ENCODE results near the gene TSPAN17.

Gene TSPAN17

DNA sequence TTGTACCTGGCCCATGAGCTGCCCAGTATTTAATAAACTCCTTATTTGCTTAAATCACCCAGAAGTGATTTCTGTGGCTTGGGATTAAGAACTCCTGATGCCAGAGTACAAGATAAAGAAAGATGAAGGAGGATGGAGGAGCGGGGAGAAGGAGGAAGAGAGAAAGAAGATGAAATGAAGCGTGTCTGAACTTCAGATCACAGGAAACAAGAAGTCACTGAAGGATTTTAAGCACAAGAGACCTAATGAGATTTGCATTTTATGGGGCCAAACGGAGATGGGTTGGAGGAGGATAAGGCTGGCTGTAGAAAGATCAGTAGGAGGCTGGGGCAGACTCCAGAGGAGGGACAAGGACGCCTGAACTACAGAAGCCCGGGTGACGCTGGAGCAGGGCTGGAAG is 13.7 kb upstream of the TSPAN17 start:
- H3K4me3 ChIP-seq (ENCODE audit: low read depth, low read length): no peak overlapping the region
- TF ChIP-seq, protein P1, sequence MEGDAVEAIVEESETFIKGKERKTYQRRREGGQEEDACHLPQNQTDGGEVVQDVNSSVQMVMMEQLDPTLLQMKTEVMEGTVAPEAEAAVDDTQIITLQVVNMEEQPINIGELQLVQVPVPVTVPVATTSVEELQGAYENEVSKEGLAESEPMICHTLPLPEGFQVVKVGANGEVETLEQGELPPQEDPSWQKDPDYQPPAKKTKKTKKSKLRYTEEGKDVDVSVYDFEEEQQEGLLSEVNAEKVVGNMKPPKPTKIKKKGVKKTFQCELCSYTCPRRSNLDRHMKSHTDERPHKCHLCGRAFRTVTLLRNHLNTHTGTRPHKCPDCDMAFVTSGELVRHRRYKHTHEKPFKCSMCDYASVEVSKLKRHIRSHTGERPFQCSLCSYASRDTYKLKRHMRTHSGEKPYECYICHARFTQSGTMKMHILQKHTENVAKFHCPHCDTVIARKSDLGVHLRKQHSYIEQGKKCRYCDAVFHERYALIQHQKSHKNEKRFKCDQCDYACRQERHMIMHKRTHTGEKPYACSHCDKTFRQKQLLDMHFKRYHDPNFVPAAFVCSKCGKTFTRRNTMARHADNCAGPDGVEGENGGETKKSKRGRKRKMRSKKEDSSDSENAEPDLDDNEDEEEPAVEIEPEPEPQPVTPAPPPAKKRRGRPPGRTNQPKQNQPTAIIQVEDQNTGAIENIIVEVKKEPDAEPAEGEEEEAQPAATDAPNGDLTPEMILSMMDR (IDR thresholded peaks at IDR 0.05; ENCODE audit: borderline replicate concordance, insufficient read depth, low read depth, low read length): no peak

DNA sequence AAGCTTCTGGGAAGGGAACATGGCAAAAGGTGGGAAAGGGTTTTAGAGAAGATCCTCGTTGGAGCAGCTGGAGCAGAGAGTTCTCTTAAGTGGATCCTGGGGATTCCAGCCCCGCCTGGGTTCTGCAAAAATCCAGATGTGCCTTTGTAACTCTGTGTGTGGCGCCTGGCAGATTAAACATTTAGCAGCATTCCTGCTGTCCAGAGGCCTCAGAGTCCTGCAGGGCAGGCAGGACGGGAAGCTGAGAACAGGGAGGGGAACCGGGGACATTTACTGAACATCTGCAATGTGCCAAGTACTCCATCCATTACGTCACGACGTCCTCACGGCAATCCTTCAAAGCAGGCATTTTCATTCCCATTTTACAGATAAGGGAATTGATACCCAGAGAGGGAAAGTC is 10.9 kb upstream of the TSPAN17 start:
- H3K4me3 ChIP-seq (ENCODE audit: low read depth, low read length): no peak overlapping the region
- TF ChIP-seq, protein P1 (IDR thresholded peaks at IDR 0.05; ENCODE audit: borderline replicate concordance, insufficient read depth, low read depth, low read length): no peak

DNA sequence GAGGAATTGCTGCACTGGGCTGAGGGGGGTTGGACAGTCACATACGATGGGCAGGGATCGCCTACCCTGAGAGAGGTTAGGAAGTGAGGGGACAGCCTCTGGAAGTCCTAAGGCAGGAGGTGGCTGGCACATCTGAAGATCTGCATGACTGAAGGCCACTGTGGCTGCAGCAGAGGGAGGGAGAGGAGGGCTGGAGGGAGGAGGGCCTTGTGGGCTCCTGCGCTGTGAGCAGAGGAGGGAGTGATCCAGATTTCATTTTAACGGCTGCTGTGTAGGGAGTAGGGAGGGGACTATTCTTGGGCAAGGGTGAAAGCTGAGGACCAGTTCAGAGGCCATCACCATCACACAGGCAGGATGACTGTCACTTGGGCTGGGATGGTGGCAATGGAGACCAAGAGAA is 9.7 kb upstream of the TSPAN17 start:
- H3K4me3 ChIP-seq (ENCODE audit: low read depth, low read length): no peak overlapping the region
- TF ChIP-seq, protein P1 (IDR thresholded peaks at IDR 0.05; ENCODE audit: borderline replicate concordance, insufficient read depth, low read depth, low read length): no peak

DNA sequence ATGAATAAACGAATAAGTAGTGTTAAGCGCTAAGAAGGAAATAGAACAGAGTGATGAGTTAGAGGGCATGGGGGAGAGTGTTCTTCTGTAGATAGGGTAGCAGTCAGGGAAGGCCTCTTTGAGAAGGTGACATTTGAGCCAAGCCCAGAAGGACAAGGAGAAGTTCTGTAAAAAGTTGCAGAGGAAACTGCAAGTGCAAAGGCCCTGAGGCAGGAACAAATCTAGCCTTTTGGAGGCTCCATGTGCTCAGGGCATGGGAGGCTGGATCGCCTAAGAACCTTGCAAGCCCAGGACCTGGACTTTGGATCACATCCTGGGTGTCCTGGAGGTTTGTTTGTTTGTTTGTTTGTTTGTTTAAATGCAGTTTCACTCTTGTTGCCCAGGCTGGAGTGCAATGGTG is 8.8 kb upstream of the TSPAN17 start:
- H3K4me3 ChIP-seq (ENCODE audit: low read depth, low read length): no peak overlapping the region
- TF ChIP-seq, protein P1 (IDR thresholded peaks at IDR 0.05; ENCODE audit: borderline replicate concordance, insufficient read depth, low read depth, low read length): no peak

DNA sequence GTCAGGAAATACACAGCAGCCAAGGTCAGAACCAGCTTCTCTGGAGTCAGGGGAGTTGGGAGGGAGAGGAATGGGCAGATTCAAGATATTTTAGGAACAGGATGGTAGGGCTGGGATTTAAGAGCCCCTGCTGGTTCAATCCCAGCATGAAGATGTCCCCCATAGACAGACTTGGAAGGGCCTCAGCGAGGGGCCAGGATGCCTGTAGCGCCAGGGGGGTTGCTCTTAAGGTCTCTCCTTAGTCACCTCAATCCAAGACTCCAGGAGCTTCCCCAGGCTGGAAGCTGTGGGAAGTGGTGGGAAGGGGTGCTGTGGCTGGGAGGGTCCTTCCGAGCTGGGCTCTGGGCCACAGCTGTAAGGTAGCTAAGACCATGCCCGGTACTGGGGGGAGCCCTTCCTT is 8.1 kb upstream of the TSPAN17 start:
- no peak overlapping the region for H3K4me3 ChIP-seq (ENCODE audit: low read depth, low read length)
- TF ChIP-seq, protein P1 (IDR thresholded peaks at IDR 0.05; ENCODE audit: borderline replicate concordance, insufficient read depth, low read depth, low read length): no peak

DNA sequence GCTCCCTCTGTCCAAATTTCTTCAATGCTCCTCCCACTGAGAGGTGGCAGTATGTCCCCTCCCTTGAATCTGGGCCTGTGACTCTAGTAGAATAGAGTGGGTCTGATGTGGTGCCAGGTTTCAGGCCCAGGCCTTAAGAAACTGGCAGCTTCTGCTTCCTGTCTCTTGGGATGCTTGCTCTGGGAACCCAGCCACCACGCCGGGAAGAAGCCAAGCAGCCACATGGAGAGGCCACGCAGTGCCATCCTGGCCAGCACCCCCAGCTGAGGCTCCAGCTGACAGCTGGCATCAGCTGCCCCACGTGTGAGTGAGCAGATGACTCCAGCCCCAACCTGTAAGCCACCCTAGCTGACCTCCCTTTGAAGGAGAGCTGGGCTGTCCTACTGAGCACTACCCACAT is 7.3 kb upstream of the TSPAN17 start:
- TF ChIP-seq, protein P1 (IDR thresholded peaks at IDR 0.05; ENCODE audit: borderline replicate concordance, insufficient read depth, low read depth, low read length): no peak
- no peak overlapping the region for H3K4me3 ChIP-seq (ENCODE audit: low read depth, low read length)

DNA sequence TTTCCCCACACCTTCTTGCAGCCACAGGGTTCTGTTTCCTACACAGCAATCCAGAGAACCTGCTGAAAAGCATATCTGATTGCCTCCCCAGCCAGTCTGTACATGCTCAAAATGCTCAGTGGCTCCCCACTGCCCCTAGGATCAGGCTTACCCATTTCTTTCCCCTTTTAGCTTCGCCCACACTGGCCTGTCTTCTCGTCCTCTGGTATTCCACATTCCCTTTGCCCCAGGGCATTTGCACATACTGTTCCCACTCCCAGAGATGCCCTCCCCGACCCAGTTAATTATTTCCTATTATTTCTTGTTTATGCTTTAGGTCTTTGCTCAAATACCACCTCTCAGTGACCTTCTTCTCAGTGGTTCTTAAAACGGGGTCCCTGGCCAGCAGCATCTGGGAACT is 6.7 kb upstream of the TSPAN17 start:
- TF ChIP-seq, protein P1 (IDR thresholded peaks at IDR 0.05; ENCODE audit: borderline replicate concordance, insufficient read depth, low read depth, low read length): no peak
- no peak overlapping the region for H3K4me3 ChIP-seq (ENCODE audit: low read depth, low read length)
